ENCODE data around the gene CTSW.
"Not testable (repeated sequence)": the region's sequence is repeated elsewhere in the genome, so short reads cannot be mapped to it uniquely, and the experiment has no call there.

- TF ChIP-seq CTCF (conservative IDR thresholded peaks at IDR 0.05; ENCODE audit: low read length); EZH2phosphoT487 (IDR thresholded peaks at IDR 0.05; ENCODE audit: borderline replicate concordance, low read depth, low read length): not testable (repeated sequence)
These were observed 30.9 kb upstream of the CTSW start for GRCh38 chr11:65848693-65849092.
